IPS DF 19.7 (cell line): ENCODE results near the gene FGD6.
"Not testable (repeated sequence)": the region's sequence is repeated elsewhere in the genome, so short reads cannot be mapped to it uniquely, and the experiment has no call there.

ENCODE experiments used
- DNase-seq: peaks from one replicate; pipeline ENCODE4 v3.0.0-alpha.2; 2013; ENCODE audit warnings: low read depth, low spot score

FGD6 gene

DNA sequence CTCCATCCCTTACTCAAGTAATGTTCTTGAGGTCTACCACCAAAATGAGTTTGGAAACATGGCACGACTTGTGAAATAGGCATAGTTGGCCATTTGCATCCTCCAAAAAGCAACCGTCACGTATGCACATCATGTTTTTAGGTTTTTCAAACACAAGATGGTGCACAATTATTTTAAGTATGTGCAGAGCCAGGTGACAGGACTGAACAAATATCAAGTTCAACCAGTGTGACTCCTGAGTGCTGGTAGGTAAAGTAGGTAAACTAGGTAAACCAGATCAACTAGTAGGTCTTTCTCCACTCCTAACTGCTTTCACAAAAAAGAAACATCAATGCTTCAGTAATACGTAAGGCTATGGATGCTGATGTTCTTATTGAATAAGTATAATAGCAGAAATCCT lies 39.1 kb downstream of the FGD6 start:
- DNase-seq: no peak

DNA sequence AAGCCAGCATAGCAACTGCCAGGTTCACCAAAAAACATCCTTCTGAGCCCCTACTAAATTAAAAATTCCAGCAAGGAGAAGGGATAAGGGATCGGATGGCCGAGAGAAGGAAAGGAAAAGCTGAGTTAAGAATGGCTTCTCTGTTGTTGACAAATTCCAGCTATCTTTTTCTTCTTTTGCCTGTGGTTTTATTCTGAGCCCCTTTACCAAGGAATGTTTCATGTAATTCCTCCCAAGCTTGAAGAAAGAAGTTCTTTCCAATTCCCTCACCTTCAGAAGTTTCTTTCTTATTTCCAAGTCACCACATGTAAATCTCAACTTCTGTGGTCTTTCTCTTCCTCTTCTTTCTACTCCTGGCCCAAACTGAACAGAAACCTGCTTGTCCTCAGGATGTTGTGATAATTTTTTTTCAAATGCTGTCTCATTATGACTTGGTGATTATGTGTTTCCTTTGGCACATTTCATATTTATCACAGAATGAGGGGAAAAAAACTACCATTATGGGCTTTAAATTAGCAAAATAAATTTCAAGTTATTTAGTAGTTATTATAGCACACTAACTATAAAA lies 40.0 kb downstream of the FGD6 start:
- DNase-seq: no peak

DNA sequence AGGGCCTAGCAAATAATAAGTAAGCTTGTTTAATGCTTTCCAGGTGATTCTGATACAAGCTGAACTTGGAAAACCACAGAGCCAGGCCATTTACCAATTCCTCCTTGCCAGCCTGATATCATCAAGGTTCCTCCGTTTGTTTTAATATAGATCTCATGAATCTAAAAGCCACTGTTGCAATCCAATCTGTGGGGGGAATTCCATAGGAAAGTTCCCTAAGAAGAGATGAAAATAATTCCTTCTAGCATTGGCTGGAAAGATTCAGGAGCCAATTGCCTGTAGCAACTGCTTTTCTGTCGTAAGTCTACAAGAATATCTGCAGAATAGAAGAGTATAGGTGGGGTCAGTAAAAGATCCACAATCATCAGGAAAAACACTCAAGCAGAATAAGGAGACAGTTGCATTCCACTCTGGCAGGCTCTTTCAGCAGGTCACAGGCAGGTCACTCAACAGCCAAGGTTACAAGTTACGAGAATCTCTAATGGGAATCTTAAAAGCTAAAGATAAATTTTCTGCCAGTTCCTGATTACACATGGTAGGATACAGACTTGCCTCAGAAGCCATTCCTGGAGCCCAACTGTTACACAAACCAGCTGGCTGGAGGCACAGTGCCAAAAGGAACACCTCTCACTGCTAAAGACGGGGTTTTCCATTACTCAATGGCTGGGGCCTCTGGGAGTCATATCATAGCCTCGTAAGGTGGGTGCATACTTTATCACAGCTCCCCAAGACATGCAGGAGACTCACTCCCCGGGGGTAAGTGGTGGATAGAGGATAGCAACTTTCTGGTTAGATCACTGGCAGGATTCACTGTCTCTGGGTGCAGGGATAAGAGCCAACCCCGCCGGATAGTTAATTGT lies 43.6 kb downstream of the FGD6 start:
- DNase-seq: no peak

DNA sequence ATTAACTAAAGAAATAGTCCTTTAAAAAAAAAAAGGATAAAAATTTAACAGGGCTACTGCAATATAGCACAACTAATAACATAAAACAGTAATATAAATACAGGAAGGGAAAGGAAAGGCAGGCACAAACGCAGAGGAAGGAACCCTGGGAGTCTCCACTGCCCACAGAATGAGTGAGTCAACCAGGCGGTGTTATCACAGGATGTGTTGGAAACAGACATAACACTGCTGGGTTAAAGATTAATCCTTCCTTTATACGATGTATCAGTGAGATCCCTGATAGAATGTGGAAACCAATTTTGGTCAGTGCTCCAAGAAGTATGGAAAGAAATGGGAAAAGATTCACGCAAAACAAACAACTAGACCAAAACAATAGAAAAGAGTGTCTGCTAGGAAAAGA lies 47.9 kb downstream of the FGD6 start:
- DNase-seq: no peak

DNA sequence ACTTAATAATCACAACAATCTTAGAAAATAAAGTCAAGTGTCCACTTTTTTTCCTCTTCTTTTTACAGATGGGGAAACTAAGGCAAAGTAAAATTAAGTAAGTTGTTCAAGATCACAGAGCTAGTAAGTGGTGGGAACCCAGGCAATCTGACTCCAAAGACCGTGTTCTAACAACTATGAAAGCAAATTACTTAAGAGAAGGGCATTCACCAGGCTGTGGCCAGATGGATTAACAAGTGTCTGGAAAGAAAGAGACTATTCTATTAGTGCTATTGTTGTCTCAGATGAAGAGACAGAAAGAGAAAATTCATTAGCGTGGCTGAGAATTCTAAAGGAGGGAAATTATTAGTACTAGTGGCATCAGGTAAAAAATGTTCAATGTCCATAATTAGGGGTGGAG lies 48.5 kb downstream of the FGD6 start:
- DNase-seq: no peak

DNA sequence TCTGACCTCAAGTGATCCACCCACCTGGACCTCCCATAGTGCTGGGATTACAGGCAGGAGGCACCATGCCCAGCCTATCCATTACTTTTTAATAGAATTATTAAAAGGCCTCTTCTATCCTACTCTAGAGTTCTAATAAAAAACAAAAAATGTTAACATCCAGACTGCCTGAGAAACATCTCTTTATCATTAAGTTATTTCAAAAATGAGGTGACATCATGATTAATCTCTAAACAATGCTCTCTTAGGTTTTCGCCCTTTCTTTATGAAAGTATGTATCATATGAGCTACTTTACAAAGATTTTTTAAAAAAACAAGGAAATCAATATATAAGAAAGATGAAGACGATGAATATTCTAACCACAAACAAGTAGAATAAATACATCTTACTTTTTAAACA lies 52.6 kb downstream of the FGD6 start:
- DNase-seq: no peak

DNA sequence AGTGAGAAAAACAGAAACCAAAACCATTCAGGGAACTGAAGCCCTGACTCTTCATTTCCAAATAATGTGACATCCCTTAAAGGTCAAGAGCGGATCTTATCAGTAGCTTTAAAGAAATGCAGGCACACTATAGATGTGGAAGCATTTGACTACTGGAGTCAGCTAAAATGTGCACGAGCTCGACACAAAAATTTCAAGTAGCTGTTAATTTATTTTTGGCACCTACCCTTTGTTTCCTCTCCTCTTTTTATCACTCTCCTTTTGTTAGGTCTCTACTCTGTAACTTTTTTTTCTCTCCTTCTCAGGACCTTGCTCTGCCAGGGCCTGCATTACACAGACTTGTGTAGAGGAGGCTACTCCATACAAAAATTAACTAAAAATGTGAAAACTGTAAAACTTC lies 58.3 kb downstream of the FGD6 start:
- DNase-seq: no peak

DNA sequence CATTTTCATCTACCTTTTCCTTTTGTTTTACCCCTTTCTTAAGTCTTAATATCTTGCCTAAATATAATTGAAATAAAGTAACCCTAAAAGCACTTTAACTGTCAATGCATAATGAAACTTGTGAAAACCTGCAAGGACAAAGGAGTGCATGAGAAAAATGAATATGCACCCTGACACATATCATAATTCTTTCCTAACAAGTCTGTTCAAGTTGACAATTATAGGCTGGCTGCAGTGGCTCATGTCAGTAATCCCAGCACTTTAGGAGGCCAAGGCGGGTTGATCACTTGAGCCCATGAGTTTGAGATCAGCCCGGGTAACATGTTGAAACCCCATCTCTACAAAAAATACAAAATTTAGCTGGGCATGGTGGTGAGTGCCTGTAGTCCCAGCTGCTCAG lies 65.4 kb downstream of the FGD6 start:
- DNase-seq: no peak

DNA sequence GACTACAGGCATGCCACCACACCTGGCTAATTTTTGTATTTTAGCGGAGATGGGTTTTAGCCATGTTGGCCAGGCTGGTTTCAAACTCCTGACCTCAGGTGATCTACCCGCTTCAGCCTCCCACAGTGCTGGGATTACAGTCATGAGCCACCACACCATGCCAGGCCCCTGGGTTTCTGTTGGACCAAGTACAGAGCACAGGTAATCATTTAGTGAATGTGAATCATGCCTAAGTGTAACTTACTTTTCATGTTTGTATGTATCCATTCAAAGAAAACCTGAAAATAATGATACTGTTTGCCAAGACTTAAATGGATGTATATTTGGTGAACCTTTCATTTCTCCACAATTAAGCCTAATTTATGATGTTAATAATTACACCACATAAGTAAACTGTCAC lies 65.9 kb downstream of the FGD6 start:
- no peak for DNase-seq

DNA sequence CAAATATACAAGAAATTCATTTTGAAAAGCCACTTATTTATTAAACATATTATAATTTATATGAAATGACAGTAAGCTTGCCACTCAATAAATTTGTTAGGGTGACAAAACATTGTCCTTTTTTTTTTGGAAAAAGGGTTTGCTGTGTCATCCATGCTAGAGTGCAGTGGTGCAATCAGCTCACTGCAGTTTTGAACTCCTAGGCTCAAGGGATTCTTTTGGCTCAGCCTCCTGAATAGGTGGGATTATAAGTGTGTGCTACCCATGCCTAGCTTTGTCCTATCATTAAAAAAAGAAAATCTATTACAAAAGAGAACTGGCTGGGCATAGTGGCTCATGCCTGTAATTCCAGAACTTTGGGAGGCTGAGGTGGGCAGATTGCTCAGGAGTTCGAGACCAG lies 66.8 kb downstream of the FGD6 start:
- no peak for DNase-seq

DNA sequence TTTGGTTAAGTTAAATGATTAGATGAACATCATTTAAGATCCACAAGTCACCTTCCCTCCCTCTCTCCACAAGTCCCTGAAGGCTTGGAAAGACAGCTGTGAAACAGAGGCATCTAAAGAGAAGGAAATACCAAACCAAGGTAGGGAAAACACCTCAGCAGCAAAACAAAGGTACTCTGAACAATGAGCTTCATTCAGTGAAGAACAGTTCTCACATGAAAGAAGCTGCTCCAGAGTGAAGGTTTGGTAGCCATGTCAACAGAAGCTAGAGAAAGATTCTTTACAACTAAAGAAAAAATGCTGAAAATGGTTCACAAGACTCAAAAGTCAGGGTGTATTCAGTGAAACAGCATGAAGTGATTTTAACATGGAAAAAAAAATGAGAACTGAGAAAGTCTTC lies 69.4 kb downstream of the FGD6 start:
- peak; percentile 12 for DNase-seq

DNA sequence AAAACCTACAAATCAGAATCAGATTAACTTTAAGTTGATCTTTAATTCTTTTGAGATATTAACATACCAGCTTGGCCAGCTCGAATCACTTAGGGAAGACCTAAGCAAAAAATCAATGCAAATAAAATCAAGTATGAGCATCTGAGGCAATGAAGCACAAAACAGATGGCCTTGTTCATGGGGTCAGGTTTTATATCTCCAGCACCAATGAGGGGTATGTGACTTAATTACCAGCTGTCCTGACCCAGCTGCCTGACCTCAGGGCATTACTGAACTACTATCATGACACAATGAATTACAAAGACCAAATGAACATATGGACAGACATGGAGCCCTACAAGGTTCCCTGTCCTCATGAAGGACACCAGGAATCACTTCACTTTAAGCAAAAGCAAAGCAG lies 70.5 kb downstream of the FGD6 start:
- no peak for DNase-seq

DNA sequence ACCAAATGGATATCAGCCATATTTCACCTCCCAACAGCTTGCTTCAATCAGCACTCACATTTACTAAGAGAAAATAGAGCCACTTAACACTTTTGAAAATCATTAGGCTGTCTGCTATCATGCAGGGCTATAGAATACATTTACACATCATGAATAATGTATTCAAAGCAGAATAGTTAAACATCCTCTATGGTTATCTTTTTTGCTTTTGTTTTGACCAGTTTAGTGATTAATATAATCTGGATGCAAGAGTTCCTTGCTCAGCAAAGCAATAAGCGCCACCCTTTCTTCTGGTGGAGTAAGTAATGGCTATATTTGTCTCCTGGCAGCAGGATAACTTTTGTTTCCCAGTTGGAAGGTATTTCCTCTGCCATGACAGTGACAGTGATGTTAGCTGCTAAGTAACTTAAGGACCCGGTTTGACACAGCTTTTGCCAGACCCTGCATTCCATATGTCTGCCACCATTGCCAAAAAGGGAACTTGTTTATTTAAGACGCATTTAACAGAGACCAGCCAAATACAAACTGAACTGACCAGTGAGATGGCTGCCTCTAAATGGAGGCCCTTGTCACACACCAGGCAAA lies 73.6 kb downstream of the FGD6 start:
- DNase-seq: no peak

DNA sequence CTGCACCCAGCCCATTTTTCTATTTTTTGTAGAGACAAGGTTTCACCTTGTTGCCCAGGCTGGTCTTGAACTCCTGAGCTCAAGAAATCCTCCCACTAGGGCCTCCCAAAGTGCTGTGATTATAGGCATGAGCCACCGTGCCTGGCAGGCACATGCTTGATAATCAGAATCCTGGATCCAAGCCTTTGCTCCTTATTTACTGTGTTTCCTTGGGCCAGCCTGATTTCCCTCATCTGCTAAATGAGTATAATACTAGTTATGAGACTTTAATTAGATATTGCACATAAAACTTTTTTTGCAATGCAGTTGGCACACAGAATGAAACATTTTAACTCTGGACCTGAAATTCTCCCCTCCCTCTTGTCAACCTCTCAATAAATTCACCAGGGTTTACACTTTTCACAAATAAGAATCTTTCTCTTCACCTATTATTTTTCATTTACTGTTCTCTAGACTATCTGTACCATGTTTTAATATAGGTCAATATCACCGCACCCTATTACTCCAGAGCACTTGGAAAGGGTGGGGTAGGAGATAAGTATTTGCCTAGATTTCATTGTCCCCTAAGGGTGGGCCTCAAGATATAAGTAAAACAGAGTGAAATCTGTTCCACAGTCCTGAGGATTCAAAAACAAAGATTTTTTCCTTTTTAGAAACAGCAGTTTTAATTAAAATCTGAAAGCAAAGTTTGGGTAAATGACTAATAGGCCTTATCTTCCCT lies 74.7 kb downstream of the FGD6 start:
- no peak for DNase-seq

DNA sequence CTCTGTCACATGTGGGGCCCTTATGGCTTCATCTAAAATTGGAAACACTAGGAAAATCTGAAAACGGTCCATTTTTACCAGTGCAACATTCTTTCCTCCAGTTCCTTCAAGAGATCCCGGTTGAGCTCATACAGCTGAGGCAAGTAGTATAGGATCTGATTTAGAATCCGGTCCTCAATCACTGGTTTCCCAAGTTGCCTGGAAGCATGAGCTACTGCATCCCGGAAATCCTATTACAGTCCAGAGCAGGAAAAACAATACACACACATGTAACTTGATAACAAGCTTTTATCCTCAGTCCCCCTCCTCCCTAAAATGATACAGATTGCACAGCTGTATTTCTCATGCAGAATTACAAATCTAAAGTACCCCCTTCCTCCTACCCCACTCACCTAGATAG lies 76.0 kb downstream of the FGD6 start:
- no peak for DNase-seq

DNA sequence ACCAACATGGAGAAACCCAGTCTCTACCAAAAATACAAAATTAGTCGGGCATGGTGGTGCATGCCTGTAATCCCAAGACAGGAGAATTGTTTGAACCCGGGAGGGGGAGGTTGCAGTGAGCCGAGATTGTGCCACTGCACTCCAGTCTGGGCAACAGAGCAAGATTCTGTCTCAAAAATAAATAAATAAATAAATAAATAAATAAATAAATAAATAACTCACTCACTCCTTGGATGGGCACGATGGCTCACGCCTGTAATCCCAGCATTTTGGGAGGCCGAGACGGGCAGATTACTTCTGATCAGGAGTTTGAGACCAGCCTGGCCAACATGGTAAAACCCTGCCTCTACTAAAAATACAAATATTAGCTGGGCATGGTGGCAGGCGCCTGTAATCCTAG lies 79.2 kb downstream of the FGD6 start:
- DNase-seq: not testable (repeated sequence)

DNA sequence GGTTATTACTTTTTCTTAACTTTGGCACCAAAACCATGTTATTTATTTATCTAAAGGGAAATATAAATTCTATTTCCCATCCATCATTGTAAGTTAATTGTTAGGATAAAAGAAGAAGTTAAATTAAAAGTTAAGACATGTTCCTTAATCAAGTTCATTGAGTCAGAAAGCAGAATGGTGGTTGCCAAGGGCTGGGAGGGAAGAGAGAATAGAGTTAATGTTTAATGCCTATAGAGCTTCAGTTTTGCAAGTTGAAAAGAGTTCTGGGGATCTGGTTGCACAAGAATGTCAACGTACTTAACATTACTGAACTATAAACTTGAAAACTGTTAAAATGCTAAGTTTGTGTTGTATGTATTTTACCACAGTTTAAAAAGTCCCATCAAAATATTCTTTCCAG lies 80.7 kb downstream of the FGD6 start:
- no peak for DNase-seq

DNA sequence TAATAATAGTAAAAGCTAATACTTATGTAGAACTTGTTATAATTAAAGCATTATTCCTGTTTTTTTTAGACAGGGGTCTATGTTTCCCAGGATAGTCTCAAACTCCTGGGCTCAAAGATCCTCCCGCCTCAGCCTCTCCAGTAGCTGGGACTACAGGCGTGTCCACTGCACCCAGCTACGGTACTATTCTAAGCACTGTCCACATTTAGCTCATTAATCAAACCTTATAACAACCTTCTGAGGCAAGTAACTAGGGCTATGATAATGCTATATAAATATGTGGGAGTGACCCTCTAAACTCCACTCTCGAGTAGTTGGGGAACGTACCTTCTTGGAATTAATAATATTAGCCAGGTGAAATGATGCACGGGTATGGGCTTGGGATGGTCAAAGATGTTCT lies 83.2 kb downstream of the FGD6 start:
- no peak for DNase-seq

DNA sequence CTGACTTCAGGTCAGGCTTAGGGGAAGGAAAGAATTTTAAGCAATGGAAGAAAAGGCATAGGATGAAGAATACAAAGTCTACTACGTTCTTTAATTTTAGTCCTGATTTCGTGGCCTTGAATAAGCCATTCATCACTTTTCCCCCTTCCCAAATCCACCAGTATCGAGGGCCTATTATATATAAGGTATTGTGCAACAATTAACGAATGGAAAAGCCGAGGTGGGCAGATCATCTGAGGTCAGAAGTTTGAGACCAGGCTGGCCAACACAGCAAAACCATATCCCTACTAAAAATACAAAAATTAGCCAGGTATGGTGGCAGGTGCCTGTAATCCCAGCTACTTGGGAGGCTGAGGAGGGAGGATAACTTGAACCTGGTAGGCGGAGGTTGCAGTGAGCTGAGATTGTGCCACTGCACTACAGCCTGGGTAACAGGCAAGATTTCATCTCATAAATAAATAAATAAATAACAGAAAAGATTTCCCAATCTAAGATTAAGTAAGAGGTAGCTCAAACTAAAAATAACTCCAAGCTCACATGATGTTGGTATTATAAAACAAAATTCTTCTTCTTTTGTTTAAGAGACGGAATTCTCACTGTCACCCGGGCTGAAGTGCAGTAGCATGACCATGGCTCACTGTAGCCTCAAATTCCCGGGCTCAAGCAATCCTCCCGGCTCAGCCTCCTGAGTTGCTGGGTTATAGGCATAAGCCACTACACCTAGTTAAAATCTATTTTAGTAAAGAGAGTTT lies 85.5 kb downstream of the FGD6 start:
- DNase-seq: no peak

DNA sequence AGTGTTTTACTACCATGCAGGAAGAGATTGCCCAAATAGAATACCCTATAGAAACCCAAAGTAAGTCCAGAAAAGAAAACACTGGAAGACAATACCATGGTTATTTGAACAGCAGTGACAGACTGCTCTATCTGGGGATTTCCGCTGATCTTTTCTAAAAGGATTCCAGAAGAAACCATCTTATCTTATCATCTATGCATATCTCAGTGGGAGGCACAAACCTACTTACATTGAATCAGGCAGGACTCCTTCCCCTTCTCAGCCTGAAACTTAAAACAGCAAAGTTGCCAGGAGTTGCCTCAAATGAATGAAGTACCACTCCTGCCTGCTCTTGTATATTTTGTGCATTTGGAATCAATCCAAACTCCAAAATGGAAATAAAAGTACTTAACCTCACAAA lies 87.2 kb downstream of the FGD6 start:
- DNase-seq: no peak

DNA sequence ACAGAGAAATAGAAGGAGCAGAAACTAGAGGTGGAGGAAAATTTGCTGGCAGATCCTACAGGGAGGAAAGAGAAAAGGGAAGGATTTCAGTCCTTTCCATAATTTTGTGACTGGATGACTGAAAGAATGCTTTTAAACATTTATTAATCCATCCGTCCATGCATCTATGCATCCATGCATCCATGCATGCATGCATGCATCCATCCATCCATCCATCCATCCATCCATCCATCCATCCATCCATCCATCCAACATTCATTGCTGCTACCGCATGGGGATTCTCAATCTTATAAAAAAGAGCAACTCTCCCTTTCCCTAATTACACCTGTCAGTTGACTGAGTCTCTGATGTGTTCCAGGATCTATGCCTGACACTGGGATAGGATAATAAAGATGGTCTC lies 88.2 kb downstream of the FGD6 start:
- no peak for DNase-seq

DNA sequence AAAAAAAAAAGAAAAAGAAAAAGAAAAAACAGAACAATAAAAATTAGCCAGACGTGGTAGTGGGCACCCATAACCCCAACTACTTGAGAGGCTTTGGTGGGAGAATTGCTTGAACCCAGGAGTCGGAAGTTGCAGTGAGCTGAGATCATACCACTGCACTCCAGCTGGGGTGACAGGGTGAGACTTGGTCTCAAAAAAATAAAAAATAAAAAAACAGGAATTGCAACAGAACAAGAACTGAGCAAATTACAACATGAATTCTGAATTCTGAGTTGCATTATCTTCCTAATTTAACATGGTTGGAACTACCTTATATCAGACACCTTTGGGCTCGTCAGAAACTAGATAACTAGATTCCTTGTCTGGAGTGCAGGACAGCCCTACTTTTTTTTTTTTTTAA lies 90.5 kb downstream of the FGD6 start:
- DNase-seq: no peak
